HG02973 (cell line): ENCODE results near the gene NLGN2.

Experiments used
- ATAC-seq: cut with Tn5 transposase; IDR thresholded peaks from one replicate; pipeline ENCODE4 v1.9.1; 2021; ENCODE audit warnings: moderate library complexity; ENCODE audit not compliant: unreplicated experiment

The NLGN2 gene

DNA sequence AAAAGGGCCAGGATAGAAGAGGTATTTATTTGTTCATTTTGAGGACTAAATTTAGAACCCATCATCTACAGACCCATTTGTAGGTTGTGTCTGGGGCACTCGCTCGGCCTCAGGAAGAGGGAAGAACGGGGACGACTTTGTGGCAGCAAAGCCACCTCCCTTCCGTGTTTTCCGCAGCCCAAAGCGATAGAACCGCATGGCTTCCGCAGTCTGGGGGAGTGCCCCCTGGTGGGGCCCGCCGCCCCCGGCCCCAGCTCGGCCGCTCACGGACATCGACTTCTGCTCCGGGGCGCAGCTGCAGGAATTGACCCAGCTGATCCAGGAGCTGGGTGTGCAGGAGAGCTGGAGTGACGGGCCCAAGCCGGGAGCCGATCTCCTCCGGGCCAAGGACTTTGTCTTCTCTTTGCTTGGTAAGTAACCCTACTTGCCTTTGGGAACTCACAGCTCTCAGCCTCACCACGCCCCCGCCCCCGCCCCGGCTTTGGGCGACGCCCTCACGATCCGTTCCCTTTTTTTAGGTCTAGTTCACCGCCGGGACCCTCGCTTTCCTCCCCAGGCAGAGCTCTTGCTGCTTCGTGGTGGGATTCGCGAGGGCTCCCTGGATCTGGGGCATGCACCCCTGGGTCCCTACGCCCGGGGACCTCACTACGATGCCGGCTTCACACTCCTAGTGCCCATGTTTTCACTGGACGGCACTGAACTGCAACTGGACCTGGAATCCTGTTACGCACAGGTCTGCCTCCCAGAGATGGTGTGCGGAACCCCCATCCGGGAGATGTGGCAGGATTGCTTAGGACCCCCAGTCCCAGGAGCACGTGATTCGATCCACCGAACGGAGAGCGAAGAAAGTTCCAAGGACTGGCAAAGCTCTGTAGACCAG is 28.3 kb downstream of the NLGN2 start:
- ATAC-seq: peak; percentile 24

- no peak for ATAC-seq
Observed at GRCh38 chr17:7436556-7437368, 29.1 kb downstream of the NLGN2 start.

GRCh38 chr17:7437369-7437863 is 29.8 kb downstream of the NLGN2 start:
- ATAC-seq: no peak

DNA sequence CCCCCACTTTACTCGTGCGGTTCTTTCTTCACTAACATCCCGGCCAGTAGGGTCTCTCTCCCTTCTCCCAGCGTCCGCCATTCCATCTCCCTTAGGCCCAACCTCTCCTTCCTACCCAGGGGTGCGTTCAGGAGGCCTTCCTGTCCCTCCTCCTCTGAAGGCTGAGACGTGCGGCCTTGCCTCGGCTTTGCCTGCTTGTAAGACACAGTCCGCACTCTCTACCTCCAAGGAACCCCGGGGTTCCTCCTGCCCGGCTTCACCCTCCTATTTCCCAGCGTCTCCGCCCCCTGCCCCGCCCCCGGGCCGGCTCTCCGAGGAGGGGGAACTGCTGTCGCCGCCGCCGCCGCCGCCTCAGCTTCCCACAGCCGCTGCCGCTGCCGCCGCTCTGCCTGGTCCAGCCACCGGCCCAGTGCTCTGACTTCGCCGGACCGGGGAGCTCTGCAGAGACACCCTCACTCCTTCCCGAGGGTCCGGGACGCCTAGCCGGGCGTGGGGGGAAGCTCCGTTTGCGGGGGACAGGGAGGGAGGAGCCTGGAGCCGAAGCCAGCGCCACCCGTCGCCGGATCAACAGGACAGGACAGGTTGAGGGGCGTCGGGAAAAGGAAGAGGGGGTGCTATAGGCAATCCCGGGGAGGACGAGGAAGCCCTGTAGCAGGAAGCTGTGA is 30.4 kb downstream of the NLGN2 start:
- ATAC-seq: no peak

GRCh38 chr17:7438656-7439460 is 31.2 kb downstream of the NLGN2 start:
- no peak for ATAC-seq

- ATAC-seq: no peak
Observed at GRCh38 chr17:7439462-7440112, 31.9 kb downstream of the NLGN2 start, which contains the start of gene FGF11. Gene FGF11, plus strand, starts transcription at chr17:7439512. Its CDS starts 109 bp downstream, at chr17:7439621.

GRCh38 chr17:7440113-7440833 is 32.6 kb downstream of the NLGN2 start:
- no peak for ATAC-seq

DNA sequence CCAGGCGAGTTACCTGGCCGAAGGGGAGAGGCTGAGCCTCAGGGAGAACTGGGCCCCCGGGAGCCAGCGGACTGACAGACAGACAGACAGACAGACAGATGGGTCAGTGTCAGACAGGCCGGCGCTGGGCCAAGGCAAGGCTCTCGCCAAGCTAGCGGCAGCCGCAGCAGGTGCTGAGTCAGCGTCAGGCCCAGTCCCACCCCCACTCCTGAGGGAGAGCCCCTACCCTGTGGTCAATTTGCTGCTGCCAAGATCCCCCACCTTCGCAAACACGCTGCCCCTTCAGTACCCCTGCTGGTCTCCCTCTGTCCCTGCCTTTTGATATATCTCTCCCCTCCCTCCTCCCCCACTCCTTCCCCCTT is 33.2 kb downstream of the NLGN2 start:
- no peak for ATAC-seq

- no peak for ATAC-seq
Observed at GRCh38 chr17:7441266-7441665, 33.6 kb downstream of the NLGN2 start.

- no peak for ATAC-seq
Observed at GRCh38 chr17:7442142-7442541, 34.5 kb downstream of the NLGN2 start.

DNA sequence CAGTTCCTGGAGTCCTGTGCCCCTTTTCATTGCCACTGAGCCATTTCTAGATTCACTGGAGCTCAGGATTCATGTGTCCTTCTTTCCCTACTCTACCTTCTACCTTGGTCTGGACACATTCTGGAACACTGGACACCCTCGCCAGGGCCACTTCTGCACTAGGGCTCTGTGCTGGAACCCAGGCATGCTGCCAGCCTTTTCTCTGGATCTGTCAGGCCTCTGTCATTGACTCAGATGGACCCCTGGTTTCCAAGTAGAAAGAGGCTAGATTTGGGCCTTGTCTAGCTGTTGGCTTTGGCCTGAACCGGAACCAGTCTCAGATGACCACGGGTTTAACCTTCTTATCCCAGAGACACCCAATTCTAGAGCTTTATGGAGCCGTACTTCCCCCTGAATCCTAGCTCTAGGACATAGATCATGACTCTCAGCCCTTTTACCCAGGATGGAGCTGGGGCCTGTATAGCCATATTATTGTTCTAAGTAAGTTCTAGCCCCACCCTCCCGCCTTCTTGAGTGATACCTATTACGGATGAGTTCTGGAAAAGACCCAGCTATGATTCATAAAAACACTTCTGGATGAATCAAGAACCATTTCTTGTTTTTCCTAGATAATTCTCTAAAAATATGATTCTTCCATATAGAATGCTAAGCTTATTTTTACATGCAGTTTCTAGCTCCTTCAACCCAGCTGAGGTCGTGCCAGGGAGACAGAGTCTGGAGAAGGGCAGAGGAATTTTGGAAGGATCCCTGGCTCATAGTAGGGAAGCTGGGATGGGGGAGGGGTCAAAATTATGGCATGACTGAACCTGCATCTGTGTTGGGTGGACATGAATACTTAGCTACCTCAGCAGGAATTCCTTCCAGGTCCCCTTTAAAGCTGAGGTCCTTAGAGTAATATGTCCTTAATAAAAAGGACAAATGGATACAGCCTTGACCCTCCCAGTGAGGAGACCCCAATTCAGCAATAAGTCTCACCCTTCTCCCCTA is 36.1 kb downstream of the NLGN2 start:
- no peak for ATAC-seq

DNA sequence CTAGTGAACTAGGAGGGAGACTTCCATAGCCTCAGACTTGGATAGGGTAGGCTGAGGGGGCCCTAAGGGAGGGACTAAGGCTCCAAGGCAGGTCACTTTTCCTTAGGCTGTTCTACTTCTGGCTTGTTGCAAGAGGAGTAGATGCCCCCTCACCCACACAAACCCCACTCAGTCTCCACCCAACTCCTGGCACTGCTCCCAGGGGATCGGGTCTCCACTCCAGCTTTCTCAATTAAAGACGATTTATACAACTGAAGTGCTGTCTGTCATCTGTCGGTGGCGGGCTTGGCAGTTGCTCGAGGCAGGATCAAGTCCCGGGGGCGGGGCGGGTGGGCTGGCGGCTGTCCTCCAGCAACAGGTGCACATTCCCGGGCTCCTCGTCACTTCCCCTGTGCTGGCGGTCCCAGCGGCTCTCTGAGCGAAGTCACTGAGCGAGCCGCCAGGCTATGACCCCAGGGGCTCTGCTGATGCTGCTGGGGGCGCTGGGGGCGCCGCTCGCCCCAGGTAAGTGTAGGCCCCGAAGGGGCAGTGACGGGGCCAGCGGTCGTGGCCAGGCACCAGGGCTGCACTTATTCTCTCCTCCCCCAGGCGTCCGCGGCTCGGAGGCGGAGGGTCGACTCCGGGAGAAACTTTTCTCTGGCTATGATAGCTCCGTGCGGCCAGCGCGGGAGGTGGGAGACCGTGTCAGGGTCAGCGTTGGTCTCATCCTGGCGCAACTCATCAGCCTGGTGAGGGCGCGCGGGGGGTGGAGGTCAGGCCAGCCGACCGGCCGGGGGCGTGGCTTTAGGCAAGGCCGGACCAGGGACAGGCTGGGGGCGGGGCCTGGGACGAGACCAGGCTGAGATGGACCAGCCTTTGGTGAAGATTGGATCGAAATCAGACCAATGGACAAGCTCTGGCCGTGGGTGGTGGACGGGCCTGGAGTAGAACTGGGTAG is 37.3 kb downstream of the NLGN2 start, which contains the start of gene CHRNB1:
Gene CHRNB1 (plus strand): TSS at position 380 of the 937 bp plus-strand sequence. CDS start 67 bp downstream, at position 447.
- ATAC-seq: no peak

DNA sequence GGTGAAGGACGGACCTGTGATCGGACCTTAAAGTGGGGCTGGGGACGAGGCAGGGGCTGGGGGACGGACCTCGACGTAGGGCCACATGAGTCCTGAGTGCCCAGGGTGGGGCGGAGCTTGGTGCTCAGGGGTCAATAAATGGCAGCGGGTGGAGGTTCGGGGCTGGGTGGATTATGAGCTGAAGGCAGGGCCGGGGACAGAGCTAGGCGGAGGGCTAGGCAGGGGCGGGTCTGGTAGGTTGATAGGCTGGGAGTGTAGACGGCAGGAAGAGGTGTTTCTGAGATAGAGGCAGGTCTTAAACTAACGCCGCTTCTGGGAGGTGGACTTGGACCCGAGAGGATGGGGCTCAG is 37.9 kb downstream of the NLGN2 start:
- no peak for ATAC-seq

GRCh38 chr17:7448461-7448860 is 40.8 kb downstream of the NLGN2 start:
- ATAC-seq: no peak

DNA sequence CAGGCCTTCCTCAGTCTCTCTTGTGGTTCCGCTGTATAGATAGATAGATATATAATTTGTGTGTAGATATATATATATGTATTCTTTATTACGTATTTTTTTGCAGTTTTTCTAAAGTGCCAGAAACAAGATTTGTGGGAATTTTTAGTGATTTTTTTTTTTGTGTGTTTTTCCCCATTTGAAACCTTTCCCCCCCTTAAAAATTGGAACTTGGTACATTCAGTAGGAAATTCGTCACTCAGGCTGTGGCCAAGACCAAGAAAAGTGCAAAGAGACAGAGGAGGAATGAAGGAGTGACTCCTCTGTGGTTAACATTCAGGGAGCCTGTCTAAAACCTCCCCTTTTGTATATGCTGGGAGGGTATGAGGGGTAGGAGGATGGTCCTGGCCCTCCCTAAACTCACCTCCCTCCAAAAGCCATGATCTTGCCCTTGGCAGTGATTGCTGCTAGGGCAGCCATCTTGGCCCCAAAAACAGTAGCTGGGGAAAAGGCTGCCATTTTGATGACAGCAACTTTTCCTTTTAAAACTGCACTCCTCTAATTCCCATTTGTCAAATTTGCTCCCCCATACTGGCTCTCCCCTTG is 52.4 kb downstream of the NLGN2 start:
- no peak for ATAC-seq

- no peak for ATAC-seq
Observed at GRCh38 chr17:7460850-7461660, 53.4 kb downstream of the NLGN2 start.
